ENCODE results near the gene NEU1.
"Not testable (repeated sequence)": the region's sequence is repeated elsewhere in the genome, so short reads cannot be mapped to it uniquely, and the experiment has no call there.

The NEU1 gene

GRCh38 chr6:31865205-31866118 is 2.8 kb upstream of the NEU1 start:
- Mint-ChIP-seq H3K4me1 (peaks cover 11% of the 10 kb centered on the region), H3K27me3 (ENCODE audit: low read depth) (no peaks in the 10 kb centered on the region), H3K36me3 (ENCODE audit: low read depth) (peaks cover 6% of the 10 kb centered on the region), H3K9me3 (no peaks in the 10 kb centered on the region), H3K4me3 (peak overlapping the region; percentile 53 to 99 (median 72)), H3K27ac (peak overlapping the region; percentile 90 to 97 (median 95))
- TF ChIP-seq CTCF (IDR thresholded peaks at IDR 0.05; ENCODE audit: unreplicated experiment in 3 of 3): no peak

- no peak for TF ChIP-seq CTCF (IDR thresholded peaks at IDR 0.05; ENCODE audit: unreplicated experiment in 3 of 3)
- peak overlapping the region; percentile 90 to 97 (median 95) for H3K27ac Mint-ChIP-seq
- H3K36me3 Mint-ChIP-seq (ENCODE audit: low read depth): peaks cover 11% of the 10 kb centered on the region
- peak overlapping the region; percentile 87 to 99 (median 96) for H3K4me3 Mint-ChIP-seq
- H3K9me3 Mint-ChIP-seq: no peaks in the 10 kb centered on the region
- peaks cover 11% of the 10 kb centered on the region for H3K4me1 Mint-ChIP-seq
- no peaks in the 10 kb centered on the region for H3K27me3 Mint-ChIP-seq (ENCODE audit: low read depth)
Measured at GRCh38 chr6:31864818-31865204, 2.2 kb upstream of the NEU1 start.

- H3K36me3 Mint-ChIP-seq (ENCODE audit: low read depth): peaks cover 14% of the 10 kb centered on the region
Measured at GRCh38 chr6:31864123-31864562, 1.5 kb upstream of the NEU1 start.

GRCh38 chr6:31861919-31862343 is 690 bp downstream of the NEU1 start:
- TF ChIP-seq CTCF (IDR thresholded peaks at IDR 0.05; ENCODE audit: unreplicated experiment in 3 of 3): no peak
- Mint-ChIP-seq H3K27me3 (ENCODE audit: low read depth) (no peaks in the 10 kb centered on the region), H3K4me3 (peak overlapping the region; percentile 87 to 99 (median 96)), H3K27ac (no peak overlapping the region), H3K4me1 (peaks cover 11% of the 10 kb centered on the region), H3K36me3 (ENCODE audit: low read depth) (peaks cover 25% of the 10 kb centered on the region), H3K9me3 (no peaks in the 10 kb centered on the region)

More at GRCh38 chr6:31864123-31864562, 1.5 kb upstream of the NEU1 start:
- H3K9me3 Mint-ChIP-seq; H3K27me3 Mint-ChIP-seq (ENCODE audit: low read depth): not testable (repeated sequence)
- peak overlapping the region; percentile 87 to 99 (median 96) for H3K4me3 Mint-ChIP-seq
- H3K4me1 Mint-ChIP-seq: peaks cover 11% of the 10 kb centered on the region
- peak overlapping the region; percentile 90 to 97 (median 95) for H3K27ac Mint-ChIP-seq

GRCh38 chr6:31861150-31861549 is 1.5 kb downstream of the NEU1 start:
- TF ChIP-seq CTCF (IDR thresholded peaks at IDR 0.05; ENCODE audit: unreplicated experiment in 3 of 3): no peak
- Mint-ChIP-seq H3K4me3 (peak overlapping the region; percentile 75 to 99 (median 87)), H3K4me1 (peaks cover 11% of the 10 kb centered on the region), H3K27ac (no peak overlapping the region), H3K9me3 (no peaks in the 10 kb centered on the region), H3K27me3 (ENCODE audit: low read depth) (no peaks in the 10 kb centered on the region), H3K36me3 (ENCODE audit: low read depth) (peaks cover 31% of the 10 kb centered on the region)

GRCh38 chr6:31860349-31860748 is 2.3 kb downstream of the NEU1 start:
- H3K9me3 Mint-ChIP-seq: no peaks in the 10 kb centered on the region
- peak overlapping the region; percentile 59 to 82 (median 65) for H3K4me3 Mint-ChIP-seq
- H3K27me3 Mint-ChIP-seq (ENCODE audit: low read depth): no peaks in the 10 kb centered on the region
- H3K4me1 Mint-ChIP-seq: peaks cover 11% of the 10 kb centered on the region
- no peak overlapping the region for H3K27ac Mint-ChIP-seq
- H3K36me3 Mint-ChIP-seq (ENCODE audit: low read depth): peaks cover 37% of the 10 kb centered on the region
- no peak for TF ChIP-seq CTCF (IDR thresholded peaks at IDR 0.05; ENCODE audit: unreplicated experiment in 3 of 3)

Measured in nephron (organoid).